GM18505 (cell line): Measurements from ENCODE around the gene HSD17B11.
"Not testable (repeated sequence)": the region's sequence is repeated elsewhere in the genome, so short reads cannot be mapped to it uniquely, and the experiment has no call there.

Experiments used
- ATAC-seq: cut with Tn5 transposase; IDR thresholded peaks from one replicate; pipeline ENCODE4 v1.9.1; 2021; ENCODE audit not compliant: unreplicated experiment
- POLR2A ChIP-seq: IDR thresholded peaks from 4 replicates; pipeline ENCODE4 v1.6.1; 2011; ENCODE audit warnings: borderline replicate concordance; ENCODE audit not compliant: insufficient read depth, insufficient read length; ENCODE audit errors: extremely low read depth

The HSD17B11 gene

DNA sequence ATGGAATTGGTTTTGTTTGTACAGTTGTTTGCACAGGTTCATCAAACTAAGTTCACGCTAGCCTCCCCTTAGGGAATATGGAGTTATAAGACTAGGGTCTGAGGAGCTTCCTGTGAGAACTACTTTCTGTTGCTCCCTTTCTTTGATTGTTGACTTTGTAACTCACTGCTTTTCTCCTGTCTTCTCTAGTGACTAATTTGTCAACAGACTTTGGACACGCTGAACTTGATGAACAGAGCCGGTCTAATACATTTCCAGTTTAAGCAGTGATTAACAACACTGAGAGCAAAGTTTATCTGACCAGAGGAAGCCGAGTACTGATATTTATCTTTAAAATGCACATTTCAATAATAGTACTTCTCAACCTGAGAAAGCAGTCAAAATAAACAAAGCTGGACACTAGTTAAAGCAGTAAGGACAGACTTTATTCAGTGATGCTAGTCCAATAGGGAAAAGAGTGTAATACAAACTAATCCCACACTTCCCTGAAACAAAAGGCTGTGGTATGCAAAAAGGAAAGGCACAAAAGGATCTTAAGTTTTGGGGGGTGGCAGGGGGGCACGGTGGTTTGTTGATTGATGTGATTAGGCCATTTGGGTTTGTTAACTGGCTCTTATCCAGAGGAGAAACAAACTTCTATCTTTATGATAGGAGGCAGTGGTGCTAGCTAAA is 28.7 kb upstream of the HSD17B11 start:
- no peak for ATAC-seq
- no peak for TF ChIP-seq POLR2A

DNA sequence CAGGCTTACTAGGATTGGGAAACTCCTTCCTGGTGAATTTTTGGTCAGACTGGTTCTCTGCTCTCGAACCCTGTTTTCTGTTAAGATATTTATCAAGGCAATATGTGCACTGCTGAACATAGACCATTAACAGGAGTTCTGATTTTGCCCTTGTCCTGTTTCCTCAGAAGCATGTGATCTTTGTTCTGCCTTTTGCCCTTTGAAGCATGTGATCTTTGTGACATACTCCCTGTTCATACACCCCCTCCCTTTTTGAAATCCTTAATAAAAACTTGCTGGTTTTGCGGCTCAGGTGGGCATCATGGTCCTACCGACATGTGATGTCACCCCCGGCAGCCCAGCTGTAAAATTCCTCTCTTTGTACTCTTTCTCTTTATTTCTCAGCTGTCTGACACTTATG is 27.4 kb upstream of the HSD17B11 start:
- not testable (repeated sequence) for ATAC-seq

DNA sequence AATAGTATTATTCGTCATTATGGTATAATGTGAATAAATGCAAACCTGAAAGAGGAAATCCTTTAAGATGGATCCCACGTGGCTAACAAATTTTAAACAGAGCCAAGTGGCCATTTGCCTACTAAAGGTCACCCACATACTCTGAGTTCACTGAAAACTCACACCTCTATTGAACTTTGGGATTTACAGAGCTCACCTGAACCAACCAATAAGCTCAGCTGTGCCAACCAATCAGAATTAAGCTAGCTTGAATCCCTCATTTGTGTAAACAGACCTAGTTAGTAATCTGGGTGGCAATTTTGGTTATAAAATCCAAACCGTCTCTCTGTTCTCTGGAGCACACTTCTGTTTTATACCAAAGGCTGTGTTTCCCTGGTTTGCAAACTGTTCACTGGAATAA is 26.0 kb upstream of the HSD17B11 start:
- no peak for TF ChIP-seq POLR2A
- no peak for ATAC-seq

DNA sequence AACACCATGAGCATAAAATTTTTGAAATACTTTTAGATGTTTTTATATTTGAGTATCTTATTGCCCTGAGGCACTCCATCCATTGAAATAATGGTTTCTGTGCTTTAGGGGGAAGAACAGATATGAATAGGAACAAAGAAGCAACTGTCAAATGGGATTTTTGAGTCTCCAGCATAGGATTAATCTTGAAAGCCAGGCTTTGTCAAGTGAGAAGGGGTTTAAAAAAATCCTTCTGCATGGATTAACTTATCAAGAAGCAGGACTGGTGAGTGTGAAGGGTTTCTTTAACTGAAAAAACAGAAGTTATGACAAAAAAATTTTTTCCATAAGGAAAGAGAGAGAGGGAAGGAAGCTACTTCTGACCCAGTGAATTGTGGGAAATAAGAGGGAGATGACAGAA is 23.8 kb upstream of the HSD17B11 start:
- no peak for TF ChIP-seq POLR2A
- no peak for ATAC-seq

DNA sequence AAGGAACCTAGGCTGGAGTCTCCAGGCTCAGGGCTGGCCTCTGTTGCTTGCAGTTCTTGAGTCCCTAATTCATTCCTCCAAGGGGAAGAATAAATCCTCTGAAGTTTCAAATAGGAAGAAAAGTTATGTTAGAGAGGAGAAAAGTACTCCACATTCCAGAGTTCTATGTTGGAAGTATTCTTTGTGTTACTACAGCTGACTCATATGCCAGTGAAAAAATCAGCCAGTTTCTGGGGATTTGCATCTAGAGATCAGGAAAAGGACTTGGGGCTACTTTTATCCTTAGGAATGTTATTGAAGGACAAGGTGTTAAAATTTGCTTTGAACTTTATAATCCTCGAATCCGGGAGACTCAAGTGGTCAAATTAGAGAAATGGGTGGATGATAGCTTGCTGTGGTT is 19.7 kb upstream of the HSD17B11 start:
- no peak for TF ChIP-seq POLR2A
- ATAC-seq, result no peak

DNA sequence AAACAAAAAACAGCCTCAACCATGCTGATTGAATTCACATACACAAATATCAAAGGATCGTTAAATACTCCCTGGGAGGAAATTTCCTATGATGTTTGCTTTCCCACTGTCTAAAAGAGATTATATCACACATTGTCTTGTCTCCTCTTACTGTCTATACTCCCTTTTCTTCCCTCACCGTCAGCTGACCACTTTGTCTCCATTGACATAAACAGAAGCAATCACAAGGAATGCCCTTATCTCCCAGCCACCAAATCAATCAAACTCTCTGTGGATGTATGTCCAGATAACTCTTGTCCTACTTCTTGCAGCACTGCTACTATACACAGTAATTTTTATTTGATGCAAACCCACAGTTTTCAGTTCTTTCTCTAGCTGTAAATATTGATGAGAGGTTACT is 19.2 kb upstream of the HSD17B11 start:
- no peak for ATAC-seq
- no peak for TF ChIP-seq POLR2A

DNA sequence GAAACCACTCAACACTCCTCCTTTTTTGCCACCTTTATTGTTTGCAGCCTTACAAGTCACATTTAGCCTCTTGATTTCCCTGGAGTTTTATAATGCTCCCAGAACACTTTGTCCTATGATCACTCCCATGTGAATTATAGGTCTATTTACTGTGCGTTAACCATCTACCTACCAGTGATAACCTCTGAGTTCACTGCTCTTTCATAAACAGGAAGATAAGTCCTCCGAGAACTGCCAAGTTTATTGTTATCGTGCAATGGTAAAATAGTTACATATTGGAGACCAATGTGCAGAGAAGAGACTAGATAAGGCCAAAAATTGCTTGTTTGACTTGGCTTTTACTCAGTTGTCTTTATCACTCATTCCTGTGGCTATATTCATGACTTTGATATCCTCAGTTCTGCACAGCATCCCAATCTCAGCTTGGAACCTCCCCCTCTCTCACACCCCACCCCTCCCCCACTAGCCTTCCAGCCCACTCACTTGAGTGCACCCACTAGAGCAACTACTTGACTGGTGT is 18.5 kb upstream of the HSD17B11 start:
- TF ChIP-seq POLR2A, result no peak
- no peak for ATAC-seq

DNA sequence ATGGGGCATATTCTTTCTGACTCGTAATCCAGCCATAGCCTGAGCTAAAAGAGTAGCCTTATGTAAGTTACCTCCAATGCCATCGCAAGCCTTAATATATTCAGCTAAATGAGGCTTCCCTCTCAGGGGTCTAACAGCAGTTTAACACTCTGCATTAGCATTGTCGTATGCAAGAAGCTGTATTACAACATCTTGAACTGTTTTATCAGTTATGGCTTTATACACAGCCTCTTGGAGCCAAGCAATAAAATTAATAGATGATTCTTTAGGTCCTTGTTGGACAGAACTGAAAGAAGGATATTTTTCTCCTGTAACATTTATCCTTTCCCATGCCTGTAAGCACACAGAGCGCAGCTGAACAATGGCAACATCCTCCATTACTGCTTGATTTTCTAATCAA is 15.9 kb upstream of the HSD17B11 start:
- not testable (repeated sequence) for ATAC-seq

DNA sequence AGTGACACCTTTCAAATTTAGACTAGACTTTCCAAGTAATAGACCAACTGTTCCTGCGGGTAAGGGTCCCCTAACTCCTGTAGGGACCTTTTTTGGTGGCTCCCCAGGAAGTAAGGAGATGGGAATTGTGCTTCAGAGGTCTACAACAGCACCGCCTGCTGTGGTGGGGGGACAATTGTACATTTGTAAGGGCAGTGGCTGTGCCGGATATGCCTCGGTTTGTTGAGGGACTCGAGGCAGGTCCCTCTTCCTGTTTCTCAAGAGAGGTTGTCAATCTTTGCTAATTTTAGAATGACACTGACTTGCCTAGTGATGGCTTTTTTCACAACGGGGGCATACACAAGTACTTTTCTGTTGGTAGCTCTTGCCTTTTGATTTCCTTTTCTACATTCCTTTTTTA is 15.5 kb upstream of the HSD17B11 start:
- TF ChIP-seq POLR2A, result no peak
- peak; percentile 86 for ATAC-seq

DNA sequence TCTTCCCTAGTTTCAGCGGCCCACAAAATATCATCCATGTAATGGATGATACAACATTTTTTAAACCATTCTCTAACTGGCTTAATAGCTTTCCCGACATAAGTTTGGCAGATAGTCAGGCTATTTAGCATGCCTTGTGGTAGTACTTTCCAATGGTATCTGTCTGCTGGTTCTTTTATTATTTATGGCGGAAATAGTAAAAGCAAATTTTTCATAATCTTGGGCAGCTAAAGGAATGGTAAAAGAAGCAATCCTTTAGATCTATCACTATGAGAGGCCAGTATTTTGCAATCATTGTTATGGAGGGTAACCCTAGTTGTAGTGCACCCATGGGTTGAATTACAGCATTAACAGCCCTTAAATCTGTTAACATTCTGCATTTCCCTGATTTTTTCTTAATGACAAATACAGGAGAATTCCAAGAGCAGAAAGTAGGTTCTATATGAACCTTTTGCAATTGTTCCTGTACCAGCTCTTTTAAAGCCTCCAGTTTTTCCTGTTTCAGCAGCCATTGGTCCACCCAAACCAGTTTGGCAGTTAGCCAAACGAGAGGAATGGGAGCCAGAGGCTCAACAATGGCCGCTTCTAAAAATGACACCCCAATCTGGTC is 14.3 kb upstream of the HSD17B11 start:
- ATAC-seq, result no peak
- TF ChIP-seq POLR2A, result no peak

DNA sequence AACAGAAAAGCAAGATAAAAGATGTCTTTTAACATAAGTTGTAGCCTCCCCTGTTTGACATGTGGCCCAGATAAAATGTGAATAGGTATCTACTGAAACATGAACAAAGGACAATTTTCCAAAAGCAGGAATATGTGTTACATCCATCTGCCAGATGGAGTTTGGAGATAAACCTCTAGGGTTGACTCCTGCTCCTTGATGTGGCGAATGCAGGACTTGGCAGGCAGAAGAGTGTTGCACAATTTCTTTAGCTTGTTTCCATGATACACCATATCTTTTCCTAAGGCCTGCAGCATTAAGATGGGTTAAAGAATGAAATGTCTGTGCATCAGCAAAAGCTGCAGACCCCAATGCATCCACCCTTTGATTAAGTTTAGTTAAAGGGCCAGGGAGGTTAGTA is 12.7 kb upstream of the HSD17B11 start:
- not testable (repeated sequence) for ATAC-seq

DNA sequence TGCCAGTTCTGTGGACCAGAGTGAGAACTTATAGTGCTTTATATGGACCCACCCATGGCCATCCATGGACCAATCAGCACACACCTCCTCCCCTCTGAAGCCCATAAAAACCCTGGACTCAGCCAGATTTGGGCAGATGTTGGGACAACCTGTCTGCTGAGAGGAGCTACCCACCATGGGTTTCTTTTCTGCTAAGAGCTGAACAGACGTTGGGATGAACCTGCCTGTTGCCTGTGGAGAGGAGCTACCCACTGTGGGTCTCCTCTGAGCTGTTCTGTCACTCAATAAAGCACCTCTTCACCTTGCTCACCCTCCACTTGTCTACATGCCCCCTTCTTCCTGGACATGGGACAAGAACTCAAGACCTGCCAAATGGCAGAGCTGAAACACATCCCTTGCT is 9.0 kb upstream of the HSD17B11 start:
- no peak for TF ChIP-seq POLR2A
- no peak for ATAC-seq

DNA sequence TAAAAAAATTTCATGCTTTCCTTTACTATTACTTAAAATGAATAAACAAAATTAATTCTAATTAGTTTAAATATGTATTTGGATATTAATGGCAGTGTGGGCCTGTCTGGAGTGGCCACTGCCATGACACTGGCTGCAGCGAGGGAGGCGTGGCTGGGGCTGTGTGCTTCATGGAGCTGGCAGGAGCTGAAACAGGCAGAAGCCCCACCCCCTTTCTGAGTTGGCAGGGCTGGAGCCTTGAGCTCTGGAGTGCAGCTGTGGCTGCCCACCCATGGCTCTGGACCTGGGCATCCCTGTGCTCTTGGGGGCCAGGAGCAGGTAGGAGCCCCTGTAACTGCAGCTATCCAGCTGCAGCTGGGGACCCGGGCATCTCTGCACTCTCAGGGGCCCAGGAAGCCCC is 8.2 kb upstream of the HSD17B11 start:
- TF ChIP-seq POLR2A, result no peak
- ATAC-seq, result no peak

DNA sequence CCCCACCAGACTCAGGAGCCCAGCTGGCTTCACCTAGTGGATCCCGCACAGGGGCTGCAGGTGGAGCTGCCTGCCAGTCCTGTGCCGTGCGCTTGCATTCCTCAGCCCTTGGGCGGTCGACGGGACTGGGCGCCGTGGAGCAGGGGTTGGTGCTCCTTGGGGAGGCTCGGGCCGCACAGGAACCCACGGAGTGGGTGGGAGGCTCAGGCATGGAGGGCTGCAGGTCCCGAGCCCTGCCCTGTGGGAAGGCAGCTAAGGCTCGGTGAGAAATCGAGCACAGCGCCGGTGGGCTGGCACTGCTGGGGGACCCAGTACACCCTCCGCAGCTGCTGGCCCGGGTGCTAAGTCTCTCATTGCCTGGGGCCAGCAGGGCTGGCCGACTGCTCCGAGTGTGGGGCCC is 4.9 kb upstream of the HSD17B11 start:
- ATAC-seq, result not testable (repeated sequence)

DNA sequence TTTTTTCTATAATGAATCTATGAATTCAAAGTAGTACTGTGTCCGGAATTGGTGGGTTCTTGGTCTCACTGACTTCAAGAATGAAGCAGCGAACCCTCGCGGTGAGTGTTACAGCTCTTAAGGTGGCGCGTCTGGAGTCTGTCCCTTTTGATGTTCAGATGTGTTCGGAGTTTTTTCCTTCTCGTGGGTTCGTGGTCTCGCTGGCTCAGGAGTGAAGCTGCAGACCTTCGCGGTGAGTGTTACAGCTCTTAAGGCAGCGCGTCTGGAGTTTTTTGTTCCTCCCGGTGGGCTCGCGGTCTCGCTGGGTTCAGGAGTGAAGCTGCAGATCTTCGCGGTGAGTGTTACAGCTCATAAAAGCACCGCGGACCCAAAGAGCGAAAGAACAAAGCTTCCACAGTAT is 4.1 kb upstream of the HSD17B11 start:
- not testable (repeated sequence) for ATAC-seq
